WTC11 (cell line): ENCODE data around the gene PDPK1. TPM values are rescaled to one million over a fixed set of nuclear protein-coding genes. Genes with fewer than 3 reads are reported as not detected.

Experiments
- ATAC-seq: fragments of 200-7000 bp; cut with Tn5 transposase; 2 replicates; pipeline ENCODE4 v1.10.0; 2021; ENCODE audit warnings: mild to moderate bottlenecking, moderate library complexity
- CTCF ChIA-PET: fragments of 300-600 bp; sonication (Branson Sonifier 250); formaldehyde crosslinking; loops from one replicate; lab custom pipeline; 2021; ENCODE audit warnings: antibody characterized with exemption; lab: Charles Lee
- POLR2A ChIA-PET: fragments of 350-600 bp; sonication (Branson Sonifier 250); formaldehyde crosslinking; loops from one replicate; lab custom pipeline; 2021; ENCODE audit warnings: antibody characterized with exemption; lab: Charles Lee
- DNase-seq: peaks from one replicate; pipeline ENCODE4 v3.0.0; 2021; ENCODE audit warnings: low spot score
- H3K27ac Mint-ChIP-seq: 2 replicates; pipeline ENCODE4 v1.8.0; 2021; ENCODE audit warnings: mixed read lengths
- H3K27me3 Mint-ChIP-seq: 2 replicates; pipeline ENCODE4 v1.8.0; 2021; ENCODE audit warnings: low read depth, mild to moderate bottlenecking, moderate library complexity, mixed read lengths
- H3K36me3 Mint-ChIP-seq: 2 replicates; pipeline ENCODE4 v1.8.0; 2021; ENCODE audit warnings: mixed read lengths
- H3K4me1 Mint-ChIP-seq: 2 replicates; pipeline ENCODE4 v1.8.0; 2022; ENCODE audit warnings: mixed read lengths
- H3K4me3 Mint-ChIP-seq: 2 replicates; pipeline ENCODE4 v1.8.0; 2021; ENCODE audit warnings: mild to moderate bottlenecking, moderate library complexity, mixed read lengths
- H3K9me3 Mint-ChIP-seq: 2 replicates; pipeline ENCODE4 v1.8.0; 2021; ENCODE audit warnings: mixed read lengths
- HMGA2 ChIP-seq: fragments of 250-450 bp; sonication (Bioruptor Pico); IDR thresholded peaks from 2 replicates; pipeline ENCODE4 v1.4.0; 2021; ENCODE audit warnings: mild to moderate bottlenecking, moderate library complexity
- KAT7 ChIP-seq: sonication (generic); formaldehyde crosslinking; IDR thresholded peaks from 2 replicates; pipeline ENCODE4 v1.8.1; 2023; ENCODE audit warnings: missing genetic modification reagents, mild to moderate bottlenecking, borderline replicate concordance
- NFATC4 ChIP-seq: fragments of 250-450 bp; sonication (Bioruptor Pico); IDR thresholded peaks from 2 replicates; pipeline ENCODE4 v1.9.0; 2021; ENCODE audit warnings: mild to moderate bottlenecking
- NFYB ChIP-seq: sonication (generic); formaldehyde crosslinking; conservative IDR thresholded peaks from 2 replicates; pipeline ENCODE4 v1.8.0; 2022; ENCODE audit warnings: low read depth, missing genetic modification reagents
- SMAD3 ChIP-seq: sonication (generic); formaldehyde crosslinking; IDR thresholded peaks from 2 replicates; pipeline ENCODE4 v1.8.0; 2022; ENCODE audit warnings: missing genetic modification reagents, mild to moderate bottlenecking, borderline replicate concordance
- TP53 ChIP-seq: sonication (generic); formaldehyde crosslinking; IDR thresholded peaks from 2 replicates; pipeline ENCODE4 v1.8.1; 2023; ENCODE audit warnings: mild to moderate bottlenecking, missing genetic modification reagents
- total RNA-seq: library from RNA; stranded (reverse); gene quantifications from 3 replicates; pipeline ENCODE4 v1.2.3, GENCODE V29; 2021
- TF ChIP-seq, protein P1 (sequence below): sonication (generic); formaldehyde crosslinking; IDR thresholded peaks from 2 replicates; pipeline ENCODE4 v1.8.0; 2022; ENCODE audit warnings: missing genetic modification reagents
- TF ChIP-seq, protein P2 (sequence below): fragments of 250-450 bp; sonication (Bioruptor Pico); conservative IDR thresholded peaks from 2 replicates; pipeline ENCODE4 v1.9.0; 2021; ENCODE audit warnings: mild to moderate bottlenecking
- TF ChIP-seq, protein P3 (sequence below): sonication (generic); formaldehyde crosslinking; IDR thresholded peaks from 2 replicates; pipeline ENCODE4 v1.8.0; 2022; ENCODE audit warnings: mild to moderate bottlenecking, missing genetic modification reagents
- TF ChIP-seq, protein P4 (sequence below): fragments of 250-450 bp; sonication (Bioruptor Pico); IDR thresholded peaks from 2 replicates; pipeline ENCODE4 v2.1.2; 2022; ENCODE audit warnings: mild to moderate bottlenecking, moderate library complexity
- TF ChIP-seq, protein P5 (sequence below): fragments of 200-600 bp; IDR thresholded peaks from 2 replicates; pipeline ENCODE4 v1.8.0; 2022; ENCODE audit warnings: antibody characterized with exemption
- TF ChIP-seq, protein P6 (sequence below): sonication (generic); formaldehyde crosslinking; IDR thresholded peaks from 2 replicates; pipeline ENCODE4 v1.8.1; 2023; ENCODE audit warnings: mild to moderate bottlenecking, missing genetic modification reagents
- TF ChIP-seq, protein P7 (sequence below): fragments of 250-450 bp; sonication (Bioruptor Pico); IDR thresholded peaks from 2 replicates; pipeline ENCODE4 v1.9.0; 2021; ENCODE audit warnings: moderate library complexity, mild to moderate bottlenecking, inconsistent platforms, borderline replicate concordance
- TF ChIP-seq, protein P8 (sequence below): sonication (generic); formaldehyde crosslinking; conservative IDR thresholded peaks from 2 replicates; pipeline ENCODE4 v1.8.1; 2022; ENCODE audit warnings: mild to moderate bottlenecking, missing genetic modification reagents
- TF ChIP-seq, protein P9 (sequence below): sonication (generic); formaldehyde crosslinking; conservative IDR thresholded peaks from 2 replicates; pipeline ENCODE4 v1.8.1; 2023; ENCODE audit warnings: mild to moderate bottlenecking, low read depth, missing genetic modification reagents, moderate library complexity

Gene PDPK1
- total RNA-seq, 1 experiment from 2014 or later = 31.4 TPM

DNA sequence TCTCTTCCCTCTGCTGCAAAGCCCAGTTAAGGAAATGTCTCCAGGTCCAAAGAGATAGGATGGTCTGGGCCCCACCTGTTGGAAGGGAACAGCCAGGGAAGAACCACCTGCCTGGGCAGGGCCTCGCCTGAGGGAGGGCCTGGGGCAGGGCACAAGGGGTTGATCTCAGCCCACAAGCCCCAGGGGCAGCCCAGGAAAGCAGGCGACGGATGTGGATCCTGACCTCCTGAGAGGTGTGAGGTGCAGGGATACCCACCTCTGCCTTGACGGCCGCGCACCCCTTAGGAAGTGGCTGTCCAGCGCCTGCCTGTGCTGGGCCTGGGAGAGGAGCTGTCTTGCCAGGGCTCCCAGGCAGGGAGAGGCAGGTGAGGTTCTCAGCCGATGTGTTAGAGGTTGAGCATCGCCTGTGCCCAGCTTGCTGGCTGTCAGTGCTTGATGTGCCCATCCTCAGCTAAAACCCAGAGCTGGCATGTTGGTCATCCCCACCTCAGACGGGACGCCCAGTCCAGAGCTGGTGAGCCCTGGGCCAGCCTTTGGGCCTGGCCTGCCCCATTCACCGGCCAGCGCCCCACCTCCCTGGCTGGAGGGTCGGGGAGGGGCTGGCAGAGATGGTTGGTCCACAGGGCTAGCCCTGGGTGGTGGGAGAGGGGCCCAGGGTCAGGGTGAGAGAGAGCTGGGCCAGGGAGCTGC is 7.0 kb upstream of the PDPK1 start:
- no peak for TF ChIP-seq NFYB (CRISPR knock-in tag)
- TF ChIP-seq, protein P1, sequence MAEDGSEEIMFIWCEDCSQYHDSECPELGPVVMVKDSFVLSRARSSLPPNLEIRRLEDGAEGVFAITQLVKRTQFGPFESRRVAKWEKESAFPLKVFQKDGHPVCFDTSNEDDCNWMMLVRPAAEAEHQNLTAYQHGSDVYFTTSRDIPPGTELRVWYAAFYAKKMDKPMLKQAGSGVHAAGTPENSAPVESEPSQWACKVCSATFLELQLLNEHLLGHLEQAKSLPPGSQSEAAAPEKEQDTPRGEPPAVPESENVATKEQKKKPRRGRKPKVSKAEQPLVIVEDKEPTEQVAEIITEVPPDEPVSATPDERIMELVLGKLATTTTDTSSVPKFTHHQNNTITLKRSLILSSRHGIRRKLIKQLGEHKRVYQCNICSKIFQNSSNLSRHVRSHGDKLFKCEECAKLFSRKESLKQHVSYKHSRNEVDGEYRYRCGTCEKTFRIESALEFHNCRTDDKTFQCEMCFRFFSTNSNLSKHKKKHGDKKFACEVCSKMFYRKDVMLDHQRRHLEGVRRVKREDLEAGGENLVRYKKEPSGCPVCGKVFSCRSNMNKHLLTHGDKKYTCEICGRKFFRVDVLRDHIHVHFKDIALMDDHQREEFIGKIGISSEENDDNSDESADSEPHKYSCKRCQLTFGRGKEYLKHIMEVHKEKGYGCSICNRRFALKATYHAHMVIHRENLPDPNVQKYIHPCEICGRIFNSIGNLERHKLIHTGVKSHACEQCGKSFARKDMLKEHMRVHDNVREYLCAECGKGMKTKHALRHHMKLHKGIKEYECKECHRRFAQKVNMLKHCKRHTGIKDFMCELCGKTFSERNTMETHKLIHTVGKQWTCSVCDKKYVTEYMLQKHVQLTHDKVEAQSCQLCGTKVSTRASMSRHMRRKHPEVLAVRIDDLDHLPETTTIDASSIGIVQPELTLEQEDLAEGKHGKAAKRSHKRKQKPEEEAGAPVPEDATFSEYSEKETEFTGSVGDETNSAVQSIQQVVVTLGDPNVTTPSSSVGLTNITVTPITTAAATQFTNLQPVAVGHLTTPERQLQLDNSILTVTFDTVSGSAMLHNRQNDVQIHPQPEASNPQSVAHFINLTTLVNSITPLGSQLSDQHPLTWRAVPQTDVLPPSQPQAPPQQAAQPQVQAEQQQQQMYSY = 0 out of 2 replicates have a peak, but pooled peaks have one; percentile 36
- H3K36me3 Mint-ChIP-seq = no peaks in the 10 kb centered on the region; the same call in 1 of the 2 replicates
- H3K27me3 Mint-ChIP-seq = peaks cover 8% of the 10 kb centered on the region; the same call in 1 of the 2 replicates
- ChIA-PET CTCF (interaction anchor here (0.8 to 1.4 kb wide), 7 partner anchors 11 to 527 kb away, joined by 3 to 8 read pairs (median 4); partner anchors contain the start of genes AMDHD2, ECI1 and TEDC2), POLR2A (interaction anchor here (0.6 to 2.4 kb wide), 6 partner anchors 11 to 72 kb away, joined by 3 to 17 read pairs (median 4); partner anchors contain the start of genes AMDHD2 and TBC1D24)
- DNase-seq (no peak), ATAC-seq (peak; percentile 3; the same call in 1 of the 2 replicates)
- 0 out of 2 replicates have a peak, but pooled peaks cover 5% of the 10 kb centered on the region for H3K4me1 Mint-ChIP-seq
- no peaks in the 10 kb centered on the region for H3K9me3 Mint-ChIP-seq
- peak overlapping the region; percentile 82 for H3K27ac Mint-ChIP-seq
- peak overlapping the region; percentile 94 for H3K4me3 Mint-ChIP-seq

DNA sequence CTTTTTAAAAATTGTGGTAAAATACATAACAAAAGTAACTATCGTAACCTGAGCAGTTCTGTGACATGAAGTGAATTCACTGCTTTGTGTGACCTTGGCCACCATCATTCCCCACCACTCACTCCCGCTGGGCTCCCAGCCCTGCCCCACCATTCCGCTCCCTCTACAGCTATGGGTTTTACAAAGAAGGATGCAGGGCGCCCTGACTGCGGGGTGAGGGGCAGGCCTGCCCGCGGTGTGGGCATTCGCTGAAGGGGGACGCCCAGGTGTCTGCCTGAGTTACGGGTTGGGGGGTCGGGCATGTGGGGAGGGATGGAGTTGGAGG is 6.5 kb upstream of the PDPK1 start, which contains the start of gene CEMP1:
CEMP1 (minus strand) TSS at position 38 of the 325 bp plus-strand sequence. CDS start 335 bp downstream, outside the sequence.
- POLR2A ChIA-PET = interaction anchor here (0.6 to 2.4 kb wide), 6 partner anchors 12 to 72 kb away, joined by 3 to 17 read pairs (median 4); partner anchors contain the start of genes AMDHD2 and TBC1D24
- TF ChIP-seq, protein P2, sequence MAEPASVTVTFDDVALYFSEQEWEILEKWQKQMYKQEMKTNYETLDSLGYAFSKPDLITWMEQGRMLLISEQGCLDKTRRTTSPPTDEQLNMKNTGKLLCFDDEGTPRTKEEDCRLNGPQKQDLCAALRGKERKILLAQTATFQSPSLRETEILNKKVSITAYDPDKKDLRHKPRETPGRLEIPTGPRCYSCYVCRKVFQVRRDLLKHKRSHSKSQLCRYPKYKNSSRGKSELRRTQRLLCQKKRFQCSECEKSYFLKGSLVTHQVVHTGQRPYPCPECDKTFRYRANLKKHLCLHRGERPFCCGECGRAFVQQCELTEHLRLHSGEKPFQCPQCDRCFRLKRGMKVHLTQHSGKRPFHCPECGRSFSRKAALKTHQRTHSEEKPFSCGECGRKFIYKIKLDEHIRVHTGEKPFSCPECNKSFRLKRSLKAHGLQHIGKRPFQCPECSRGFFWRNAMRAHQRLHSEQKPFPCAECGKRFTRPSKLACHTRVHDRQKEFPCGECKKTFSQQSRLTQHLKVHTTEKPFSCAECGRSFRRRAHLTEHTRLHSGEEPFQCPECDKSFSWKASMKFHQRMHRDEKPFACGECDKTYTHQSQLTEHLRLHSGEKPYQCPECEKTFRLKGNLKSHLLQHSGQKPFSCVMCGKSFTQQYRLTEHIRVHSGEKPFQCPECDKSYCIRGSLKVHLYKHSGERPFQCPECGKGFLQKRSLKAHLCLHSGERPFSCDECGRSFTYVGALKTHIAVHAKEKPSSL (CRISPR knock-in tag) = no peak
- TF ChIP-seq, protein P3, sequence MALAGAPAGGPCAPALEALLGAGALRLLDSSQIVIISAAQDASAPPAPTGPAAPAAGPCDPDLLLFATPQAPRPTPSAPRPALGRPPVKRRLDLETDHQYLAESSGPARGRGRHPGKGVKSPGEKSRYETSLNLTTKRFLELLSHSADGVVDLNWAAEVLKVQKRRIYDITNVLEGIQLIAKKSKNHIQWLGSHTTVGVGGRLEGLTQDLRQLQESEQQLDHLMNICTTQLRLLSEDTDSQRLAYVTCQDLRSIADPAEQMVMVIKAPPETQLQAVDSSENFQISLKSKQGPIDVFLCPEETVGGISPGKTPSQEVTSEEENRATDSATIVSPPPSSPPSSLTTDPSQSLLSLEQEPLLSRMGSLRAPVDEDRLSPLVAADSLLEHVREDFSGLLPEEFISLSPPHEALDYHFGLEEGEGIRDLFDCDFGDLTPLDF (CRISPR knock-in tag) = no peak
- TF ChIP-seq, protein P4, sequence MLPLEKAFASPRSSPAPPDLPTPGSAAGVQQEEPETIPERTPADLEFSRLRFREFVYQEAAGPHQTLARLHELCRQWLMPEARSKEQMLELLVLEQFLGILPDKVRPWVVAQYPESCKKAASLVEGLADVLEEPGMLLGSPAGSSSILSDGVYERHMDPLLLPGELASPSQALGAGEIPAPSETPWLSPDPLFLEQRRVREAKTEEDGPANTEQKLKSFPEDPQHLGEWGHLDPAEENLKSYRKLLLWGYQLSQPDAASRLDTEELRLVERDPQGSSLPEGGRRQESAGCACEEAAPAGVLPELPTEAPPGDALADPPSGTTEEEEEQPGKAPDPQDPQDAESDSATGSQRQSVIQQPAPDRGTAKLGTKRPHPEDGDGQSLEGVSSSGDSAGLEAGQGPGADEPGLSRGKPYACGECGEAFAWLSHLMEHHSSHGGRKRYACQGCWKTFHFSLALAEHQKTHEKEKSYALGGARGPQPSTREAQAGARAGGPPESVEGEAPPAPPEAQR (CRISPR knock-in tag) = no peak
- TF ChIP-seq NFATC4 (CRISPR knock-in tag) = no peak; the same call in 1 of the 2 replicates
- TF ChIP-seq, protein P5, sequence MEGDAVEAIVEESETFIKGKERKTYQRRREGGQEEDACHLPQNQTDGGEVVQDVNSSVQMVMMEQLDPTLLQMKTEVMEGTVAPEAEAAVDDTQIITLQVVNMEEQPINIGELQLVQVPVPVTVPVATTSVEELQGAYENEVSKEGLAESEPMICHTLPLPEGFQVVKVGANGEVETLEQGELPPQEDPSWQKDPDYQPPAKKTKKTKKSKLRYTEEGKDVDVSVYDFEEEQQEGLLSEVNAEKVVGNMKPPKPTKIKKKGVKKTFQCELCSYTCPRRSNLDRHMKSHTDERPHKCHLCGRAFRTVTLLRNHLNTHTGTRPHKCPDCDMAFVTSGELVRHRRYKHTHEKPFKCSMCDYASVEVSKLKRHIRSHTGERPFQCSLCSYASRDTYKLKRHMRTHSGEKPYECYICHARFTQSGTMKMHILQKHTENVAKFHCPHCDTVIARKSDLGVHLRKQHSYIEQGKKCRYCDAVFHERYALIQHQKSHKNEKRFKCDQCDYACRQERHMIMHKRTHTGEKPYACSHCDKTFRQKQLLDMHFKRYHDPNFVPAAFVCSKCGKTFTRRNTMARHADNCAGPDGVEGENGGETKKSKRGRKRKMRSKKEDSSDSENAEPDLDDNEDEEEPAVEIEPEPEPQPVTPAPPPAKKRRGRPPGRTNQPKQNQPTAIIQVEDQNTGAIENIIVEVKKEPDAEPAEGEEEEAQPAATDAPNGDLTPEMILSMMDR = no peak
- TF ChIP-seq HMGA2 (CRISPR knock-in tag) = no peak
- TF ChIP-seq, protein P6, sequence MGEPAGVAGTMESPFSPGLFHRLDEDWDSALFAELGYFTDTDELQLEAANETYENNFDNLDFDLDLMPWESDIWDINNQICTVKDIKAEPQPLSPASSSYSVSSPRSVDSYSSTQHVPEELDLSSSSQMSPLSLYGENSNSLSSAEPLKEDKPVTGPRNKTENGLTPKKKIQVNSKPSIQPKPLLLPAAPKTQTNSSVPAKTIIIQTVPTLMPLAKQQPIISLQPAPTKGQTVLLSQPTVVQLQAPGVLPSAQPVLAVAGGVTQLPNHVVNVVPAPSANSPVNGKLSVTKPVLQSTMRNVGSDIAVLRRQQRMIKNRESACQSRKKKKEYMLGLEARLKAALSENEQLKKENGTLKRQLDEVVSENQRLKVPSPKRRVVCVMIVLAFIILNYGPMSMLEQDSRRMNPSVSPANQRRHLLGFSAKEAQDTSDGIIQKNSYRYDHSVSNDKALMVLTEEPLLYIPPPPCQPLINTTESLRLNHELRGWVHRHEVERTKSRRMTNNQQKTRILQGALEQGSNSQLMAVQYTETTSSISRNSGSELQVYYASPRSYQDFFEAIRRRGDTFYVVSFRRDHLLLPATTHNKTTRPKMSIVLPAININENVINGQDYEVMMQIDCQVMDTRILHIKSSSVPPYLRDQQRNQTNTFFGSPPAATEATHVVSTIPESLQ (CRISPR knock-in tag) = no peak
- no peak for TF ChIP-seq SMAD3
- no peak; the same call in 1 of the 2 replicates for TF ChIP-seq KAT7 (CRISPR knock-in tag)
- TF ChIP-seq NFYB (CRISPR knock-in tag) = no peak
- TF ChIP-seq, protein P7, sequence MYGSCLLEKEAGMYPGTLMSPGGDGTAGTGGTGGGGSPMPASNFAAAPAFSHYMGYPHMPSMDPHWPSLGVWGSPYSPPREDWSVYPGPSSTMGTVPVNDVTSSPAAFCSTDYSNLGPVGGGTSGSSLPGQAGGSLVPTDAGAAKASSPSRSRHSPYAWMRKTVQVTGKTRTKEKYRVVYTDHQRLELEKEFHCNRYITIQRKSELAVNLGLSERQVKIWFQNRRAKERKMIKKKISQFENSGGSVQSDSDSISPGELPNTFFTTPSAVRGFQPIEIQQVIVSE (CRISPR knock-in tag) = no peak
- TF ChIP-seq TP53 = no peak
- TF ChIP-seq, protein P8, sequence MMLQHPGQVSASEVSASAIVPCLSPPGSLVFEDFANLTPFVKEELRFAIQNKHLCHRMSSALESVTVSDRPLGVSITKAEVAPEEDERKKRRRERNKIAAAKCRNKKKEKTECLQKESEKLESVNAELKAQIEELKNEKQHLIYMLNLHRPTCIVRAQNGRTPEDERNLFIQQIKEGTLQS = no peak
- TF ChIP-seq, protein P9, sequence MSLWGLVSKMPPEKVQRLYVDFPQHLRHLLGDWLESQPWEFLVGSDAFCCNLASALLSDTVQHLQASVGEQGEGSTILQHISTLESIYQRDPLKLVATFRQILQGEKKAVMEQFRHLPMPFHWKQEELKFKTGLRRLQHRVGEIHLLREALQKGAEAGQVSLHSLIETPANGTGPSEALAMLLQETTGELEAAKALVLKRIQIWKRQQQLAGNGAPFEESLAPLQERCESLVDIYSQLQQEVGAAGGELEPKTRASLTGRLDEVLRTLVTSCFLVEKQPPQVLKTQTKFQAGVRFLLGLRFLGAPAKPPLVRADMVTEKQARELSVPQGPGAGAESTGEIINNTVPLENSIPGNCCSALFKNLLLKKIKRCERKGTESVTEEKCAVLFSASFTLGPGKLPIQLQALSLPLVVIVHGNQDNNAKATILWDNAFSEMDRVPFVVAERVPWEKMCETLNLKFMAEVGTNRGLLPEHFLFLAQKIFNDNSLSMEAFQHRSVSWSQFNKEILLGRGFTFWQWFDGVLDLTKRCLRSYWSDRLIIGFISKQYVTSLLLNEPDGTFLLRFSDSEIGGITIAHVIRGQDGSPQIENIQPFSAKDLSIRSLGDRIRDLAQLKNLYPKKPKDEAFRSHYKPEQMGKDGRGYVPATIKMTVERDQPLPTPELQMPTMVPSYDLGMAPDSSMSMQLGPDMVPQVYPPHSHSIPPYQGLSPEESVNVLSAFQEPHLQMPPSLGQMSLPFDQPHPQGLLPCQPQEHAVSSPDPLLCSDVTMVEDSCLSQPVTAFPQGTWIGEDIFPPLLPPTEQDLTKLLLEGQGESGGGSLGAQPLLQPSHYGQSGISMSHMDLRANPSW (CRISPR knock-in tag) = no peak

More for the DNA sequence above, 6.5 kb upstream of the PDPK1 start, which contains the start of gene CEMP1:
- ATAC-seq (peak; percentile 7), DNase-seq (no peak)
- Mint-ChIP-seq H3K9me3 (no peaks in the 10 kb centered on the region), H3K4me1 (0 out of 2 replicates have a peak, but pooled peaks cover 5% of the 10 kb centered on the region), H3K4me3 (peak within 1 kb of the TSS; percentile 94), H3K36me3 (no peaks in the 10 kb centered on the region; the same call in 1 of the 2 replicates), H3K27ac (peak within 1 kb of the TSS; percentile 98), H3K27me3 (peaks cover 8% of the 10 kb centered on the region; the same call in 1 of the 2 replicates)
- CTCF ChIA-PET = interaction anchor here (0.8 to 1.4 kb wide), 7 partner anchors 11 to 527 kb away, joined by 3 to 8 read pairs (median 4); partner anchors contain the start of genes AMDHD2, ECI1 and TEDC2
